AG04450 (cell line): Measurements from ENCODE around the gene FOXE3. TPM values are rescaled to one million over a fixed set of nuclear protein-coding genes. Genes with fewer than 3 reads are reported as not detected.

ENCODE experiments used
- CTCF ChIA-PET: fragments of 300-600, 350-600 bp; formaldehyde crosslinking; extraction: SDS; loops from one replicate; lab custom pipeline; 2022; ENCODE audit warnings: antibody characterized with exemption, inconsistent platforms; lab: Charles Lee
- POLR2A ChIA-PET: fragments of 350-600 bp; formaldehyde crosslinking; extraction: SDS; loops from one replicate; lab custom pipeline; 2021; ENCODE audit warnings: antibody characterized with exemption, inconsistent platforms; lab: Yijun Ruan, JAX
- DNase-seq: peaks from one replicate; pipeline ENCODE4 v3.0.0-alpha.2; 2011; ENCODE audit warnings: low read depth, low spot score
- H3K27ac ChIP-seq: one replicate; pipeline ENCODE4 v1.5.1; 2012; ENCODE audit warnings: low read depth, low read length, control low read depth
- H3K27me3 ChIP-seq: one replicate; pipeline ENCODE4 v1.6.0; 2012; ENCODE audit warnings: low read length; ENCODE audit not compliant: control insufficient read depth, insufficient read depth
- H3K4me3 ChIP-seq: 2 replicates; pipeline ENCODE4 v1.5.1; 2011; ENCODE audit warnings: mild to moderate bottlenecking, low read depth, low read length, control low read depth
- H3K9me3 ChIP-seq: 2 replicates; pipeline ENCODE4 v1.5.1; 2012; ENCODE audit warnings: low read length; ENCODE audit not compliant: control insufficient read depth, insufficient read depth
- CTCF ChIP-seq: IDR thresholded peaks from 2 replicates; pipeline ENCODE4 v1.5.1; 2011; ENCODE audit warnings: low read depth, low read length, control low read depth, inconsistent platforms
- polyA plus RNA-seq: library from polyadenylated mRNA; depleted of rRNA; stranded (reverse); fragments of >200 nt; gene quantifications from 2 replicates; pipeline ENCODE4 v1.2.3, GENCODE V29; 2011

Gene FOXE3
- polyA plus RNA-seq, 1 experiment, result not detected

- ChIA-PET CTCF (interaction anchor here (1.0 to 1.9 kb wide), 2 partner anchors 19 to 22 kb away, joined by 3 to 15 read pairs; no protein-coding TSS in a partner anchor), POLR2A (interaction anchor here (0.6 kb wide), 2 partner anchors 21 to 78 kb away, joined by 3 read pairs; no protein-coding TSS in a partner anchor)
- Histone ChIP-seq H3K27me3 (peaks cover 22% of the 10 kb centered on the region), H3K27ac (no peak overlapping the region), H3K4me3 (no peak overlapping the region), H3K9me3 (no peaks in the 10 kb centered on the region)
- no peak for DNase-seq
- no peak for TF ChIP-seq CTCF
These were observed 3.6 kb upstream of the FOXE3 start for GRCh38 chr1:47412437-47412836.

GRCh38 chr1:47416319-47417169 is 459 bp downstream of the FOXE3 start:
- ChIA-PET POLR2A (no interaction called here), CTCF (interaction anchor here (0.6 to 5.1 kb wide), 3 partner anchors 15 to 27 kb away, joined by 3 to 43 read pairs (median 4); no protein-coding TSS in a partner anchor)
- H3K27ac ChIP-seq, result no peak overlapping the region
- peaks cover 43% of the 10 kb centered on the region for H3K27me3 ChIP-seq
- no peak for TF ChIP-seq CTCF
- no peaks in the 10 kb centered on the region for H3K9me3 ChIP-seq
- peak overlapping the region; percentile 45 for H3K4me3 ChIP-seq
- DNase-seq, result no peak

GRCh38 chr1:47417170-47418044 is 1.3 kb downstream of the FOXE3 start:
- H3K27ac ChIP-seq, result no peak overlapping the region
- no peak for DNase-seq
- H3K27me3 ChIP-seq, result peaks cover 43% of the 10 kb centered on the region
- TF ChIP-seq CTCF, result no peak
- H3K9me3 ChIP-seq, result no peaks in the 10 kb centered on the region
- ChIA-PET POLR2A (no interaction called here), CTCF (interaction anchor here (0.7 to 9.9 kb wide), 3 partner anchors 14 to 293 kb away, joined by 3 to 96 read pairs (median 43); partner anchors contain the start of gene FOXD2)
- no peak overlapping the region for H3K4me3 ChIP-seq

GRCh38 chr1:47418122-47418521 is 2.0 kb downstream of the FOXE3 start:
- no peak for TF ChIP-seq CTCF
- DNase-seq, result no peak
- peaks cover 43% of the 10 kb centered on the region for H3K27me3 ChIP-seq
- CTCF ChIA-PET, result interaction anchor here (0.7 to 9.9 kb wide), 3 partner anchors 13 to 292 kb away, joined by 3 to 96 read pairs (median 43); partner anchors contain the start of gene FOXD2
- H3K4me3 ChIP-seq, result no peak overlapping the region
- POLR2A ChIA-PET, result no interaction called here
- H3K9me3 ChIP-seq, result no peaks in the 10 kb centered on the region
- H3K27ac ChIP-seq, result no peak overlapping the region
